GM04504 (cell line): Measurements from ENCODE around the gene C15orf61.

Experiments
- DNase-seq: peaks from one replicate; pipeline ENCODE4 v3.0.0-alpha.2; 2012; ENCODE audit warnings: low read depth

Gene C15orf61

GRCh38 chr15:67521029-67521782, at the start of gene C15orf61:
Gene C15orf61 (plus strand): TSS chr15:67521131. CDS start chr15:67521249, 118 bp downstream.
- peak; percentile 53 for DNase-seq

- DNase-seq: no peak
Measured at GRCh38 chr15:67472957-67473356, 48.0 kb upstream of the C15orf61 start.

GRCh38 chr15:67474405-67475110, 46.4 kb upstream of the C15orf61 start:
- DNase-seq: no peak

GRCh38 chr15:67479781-67480505, 41.0 kb upstream of the C15orf61 start:
- no peak for DNase-seq

- no peak for DNase-seq
Measured at GRCh38 chr15:67480741-67481140, 40.2 kb upstream of the C15orf61 start.

- DNase-seq: no peak
Measured at GRCh38 chr15:67481680-67482079, 39.3 kb upstream of the C15orf61 start.

GRCh38 chr15:67495585-67495984, 25.3 kb upstream of the C15orf61 start:
- DNase-seq: no peak

GRCh38 chr15:67501177-67501835, 19.6 kb upstream of the C15orf61 start:
- no peak for DNase-seq

- DNase-seq: no peak
Measured at GRCh38 chr15:67501836-67502461, 19.0 kb upstream of the C15orf61 start.

GRCh38 chr15:67504056-67504455, 16.9 kb upstream of the C15orf61 start:
- no peak for DNase-seq

- DNase-seq: peak; percentile 81
Measured at GRCh38 chr15:67504796-67505195, 16.1 kb upstream of the C15orf61 start.

- no peak for DNase-seq
Measured at GRCh38 chr15:67505675-67506572, 15.0 kb upstream of the C15orf61 start.

GRCh38 chr15:67506775-67507747, 13.9 kb upstream of the C15orf61 start:
- no peak for DNase-seq

GRCh38 chr15:67508407-67508806, 12.5 kb upstream of the C15orf61 start:
- no peak for DNase-seq

GRCh38 chr15:67509918-67510317, 11.0 kb upstream of the C15orf61 start:
- DNase-seq: no peak

GRCh38 chr15:67510597-67511190, 10.2 kb upstream of the C15orf61 start:
- DNase-seq: peak; percentile 51

- DNase-seq: no peak
Measured at GRCh38 chr15:67511606-67512005, 9.3 kb upstream of the C15orf61 start.

GRCh38 chr15:67512140-67512539, 8.8 kb upstream of the C15orf61 start:
- DNase-seq: no peak
